Thyroid gland (tissue), 4 donors: Measurements from ENCODE around the gene SLC39A8. TPM values are rescaled to one million over a fixed set of nuclear protein-coding genes. Genes with fewer than 3 reads are reported as not detected.

Source experiments
- DNase-seq, 2 donors: peaks; one replicate each; pipeline ENCODE4 v3.0.0-alpha.2; 2019
- H3K27ac ChIP-seq, 3 donors: fragments of 200-600 bp; sonication (generic); 1 replicate in 2 of 3; 2 replicates in 1 of 3; pipeline ENCODE4 v1.5.1; 2016 to 2019; ENCODE audit warnings: mild to moderate bottlenecking in 1 of 3, moderate library complexity in 1 of 3
- H3K27me3 ChIP-seq: fragments of 200-600 bp; sonication (generic); one replicate; pipeline ENCODE4 v1.5.1; 2019
- H3K36me3 ChIP-seq, 2 donors: fragments of 200-600 bp; sonication (generic); one replicate each; pipeline ENCODE4 v1.5.1; 2016 to 2019
- H3K4me1 ChIP-seq, 2 donors: fragments of 200-600 bp; sonication (generic); one replicate each; pipeline ENCODE4 v1.5.1; 2017 to 2019
- H3K4me3 ChIP-seq, 3 donors: fragments of 200-600 bp; sonication (generic); replicated peaks in 1 of 3; 1 replicate in 2 of 3; 2 replicates in 1 of 3; pipeline ENCODE4 v1.5.1; 2016; ENCODE audit warnings: mild to moderate bottlenecking in 1 of 3
- H3K9me3 ChIP-seq: fragments of 200-600 bp; sonication (generic); one replicate; pipeline ENCODE4 v1.5.1; 2017
- POLR2A ChIP-seq, 2 donors: fragments of 450-650 bp; IDR thresholded peaks; one replicate each; pipeline ENCODE4 v1.6.1; 2017; ENCODE audit warnings: antibody characterized with exemption in 2 of 2, mild to moderate bottlenecking in 2 of 2, moderate library complexity in 1 of 2
- WGBS, 2 donors: methylation state at CpG; one replicate each; pipeline ENCODE4 v1.1.5; 2017; 5-methylcytosine and 5-hydroxymethylcytosine counted together
- intact Hi-C: fragments of 100-400 bp; cut with DNase I; formaldehyde crosslinking; loops from one replicate; pipeline ENCODE4 v1.15.1; 2023
- total RNA-seq, 4 donors: library from RNA; depleted of rRNA; stranded (reverse); fragments of >200 nt; gene quantifications; one replicate each; pipeline ENCODE4 v1.2.3, GENCODE V29; 2016
- TF ChIP-seq, protein P1 (sequence below), 6 experiments: fragments of 200-600 bp in 3 of 6; fragments of 450-650 bp in 3 of 6; sonication (generic) in 3 of 6; IDR thresholded peaks; one replicate each; pipeline ENCODE4 v1.5.1; 2016 to 2019; ENCODE audit warnings: antibody characterized with exemption in 6 of 6, mild to moderate bottlenecking in 2 of 6, inconsistent platforms in 1 of 6, moderate library complexity in 1 of 6

Gene SLC39A8
- total RNA-seq, 4 donors from 2014 or later, result 19.4 to 26.7 (median 23.9) TPM

DNA sequence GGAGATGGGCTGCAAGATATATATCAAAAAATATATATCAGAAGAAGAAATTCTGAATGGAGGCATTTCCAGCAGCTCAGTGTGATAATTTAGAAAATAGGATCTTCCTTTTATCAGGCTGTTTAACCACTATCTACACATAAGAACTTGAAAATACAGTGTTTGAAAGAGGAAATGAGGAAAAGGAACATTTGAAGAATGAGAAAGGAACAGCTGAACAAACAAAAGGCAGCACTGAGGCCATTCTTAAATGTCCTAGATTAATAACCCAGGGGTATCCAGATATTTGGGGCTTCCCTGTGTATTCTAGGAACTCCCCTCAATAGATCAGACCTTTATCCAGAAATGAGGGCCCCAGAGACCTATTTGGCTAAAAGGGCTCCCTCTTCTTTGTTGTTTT, 4.1 kb downstream of the SLC39A8 start:
- no peak for DNase-seq
- H3K9me3 ChIP-seq, result no peaks in the 10 kb centered on the region
- intact Hi-C loops, result loop anchor here (10.0 kb wide), 1 partner anchor 84 kb away; no protein-coding TSS in a partner anchor
- peaks cover 9 to 10% of the 10 kb centered on the region in 2 donors for H3K4me1 ChIP-seq
- no peaks in the 10 kb centered on the region for H3K36me3 ChIP-seq
- H3K27ac ChIP-seq, result no peak overlapping the region
- TF ChIP-seq POLR2A (IDR thresholded peaks at IDR 0.05), result no peak
- H3K27me3 ChIP-seq, result no peaks in the 10 kb centered on the region
- H3K4me3 ChIP-seq, result no peak overlapping the region

- Histone ChIP-seq H3K4me3 (no peak overlapping the region), H3K27ac (no peak overlapping the region), H3K36me3 (no peaks in the 10 kb centered on the region), H3K27me3 (no peaks in the 10 kb centered on the region), H3K9me3 (no peaks in the 10 kb centered on the region), H3K4me1 (peaks cover 7 to 8% of the 10 kb centered on the region in 2 donors)
- no peak for DNase-seq
- WGBS, 2 donors, result 94 to 96% methylated on average over 1 of the region's 1 CpG
- no peak for TF ChIP-seq POLR2A (IDR thresholded peaks at IDR 0.05)
- TF ChIP-seq, protein P1, sequence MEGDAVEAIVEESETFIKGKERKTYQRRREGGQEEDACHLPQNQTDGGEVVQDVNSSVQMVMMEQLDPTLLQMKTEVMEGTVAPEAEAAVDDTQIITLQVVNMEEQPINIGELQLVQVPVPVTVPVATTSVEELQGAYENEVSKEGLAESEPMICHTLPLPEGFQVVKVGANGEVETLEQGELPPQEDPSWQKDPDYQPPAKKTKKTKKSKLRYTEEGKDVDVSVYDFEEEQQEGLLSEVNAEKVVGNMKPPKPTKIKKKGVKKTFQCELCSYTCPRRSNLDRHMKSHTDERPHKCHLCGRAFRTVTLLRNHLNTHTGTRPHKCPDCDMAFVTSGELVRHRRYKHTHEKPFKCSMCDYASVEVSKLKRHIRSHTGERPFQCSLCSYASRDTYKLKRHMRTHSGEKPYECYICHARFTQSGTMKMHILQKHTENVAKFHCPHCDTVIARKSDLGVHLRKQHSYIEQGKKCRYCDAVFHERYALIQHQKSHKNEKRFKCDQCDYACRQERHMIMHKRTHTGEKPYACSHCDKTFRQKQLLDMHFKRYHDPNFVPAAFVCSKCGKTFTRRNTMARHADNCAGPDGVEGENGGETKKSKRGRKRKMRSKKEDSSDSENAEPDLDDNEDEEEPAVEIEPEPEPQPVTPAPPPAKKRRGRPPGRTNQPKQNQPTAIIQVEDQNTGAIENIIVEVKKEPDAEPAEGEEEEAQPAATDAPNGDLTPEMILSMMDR (IDR thresholded peaks at IDR 0.05), result no peak
- intact Hi-C loops, result no loop called here
Observed at GRCh38 chr4:102339018-102339417, 6.3 kb downstream of the SLC39A8 start.

GRCh38 chr4:102338405-102338804, 6.9 kb downstream of the SLC39A8 start:
- DNase-seq, result no peak
- 97 to 98% methylated on average over 8 of the region's 8 CpGs for WGBS, 2 donors

GRCh38 chr4:102335616-102336015, 9.7 kb downstream of the SLC39A8 start:
- Histone ChIP-seq H3K36me3 (no peaks in the 10 kb centered on the region), H3K4me3 (no peak overlapping the region), H3K27ac (no peak overlapping the region), H3K4me1 (no peaks in the 10 kb centered on the region), H3K27me3 (no peaks in the 10 kb centered on the region), H3K9me3 (no peaks in the 10 kb centered on the region)
- DNase-seq, result no peak
- TF ChIP-seq, protein P1 (IDR thresholded peaks at IDR 0.05), result no peak
- TF ChIP-seq POLR2A (IDR thresholded peaks at IDR 0.05), result no peak
- intact Hi-C loops, result no loop called here
- WGBS, 2 donors, result 95 to 96% methylated on average over 2 of the region's 2 CpGs

More at GRCh38 chr4:102338405-102338804, 6.9 kb downstream of the SLC39A8 start:
- TF ChIP-seq POLR2A (IDR thresholded peaks at IDR 0.05), result no peak
- TF ChIP-seq, protein P1 (IDR thresholded peaks at IDR 0.05), result no peak
- no peaks in the 10 kb centered on the region for H3K36me3 ChIP-seq
- H3K27ac ChIP-seq, result no peak overlapping the region
- H3K4me3 ChIP-seq, result no peak overlapping the region
- H3K27me3 ChIP-seq, result no peaks in the 10 kb centered on the region
- no peaks in the 10 kb centered on the region for H3K9me3 ChIP-seq
- peaks cover under 1 to 1% of the 10 kb centered on the region in 2 donors for H3K4me1 ChIP-seq
- intact Hi-C loops, result no loop called here

GRCh38 chr4:102334624-102335023, 10.7 kb downstream of the SLC39A8 start:
- no peaks in the 10 kb centered on the region for H3K36me3 ChIP-seq
- H3K4me3 ChIP-seq, result no peak overlapping the region
- 81 to 90% methylated on average over 2 of the region's 2 CpGs for WGBS, 2 donors
- no peak for DNase-seq
- H3K9me3 ChIP-seq, result no peaks in the 10 kb centered on the region
- TF ChIP-seq, protein P1 (IDR thresholded peaks at IDR 0.05), result no peak
- no peak for TF ChIP-seq POLR2A (IDR thresholded peaks at IDR 0.05)
- H3K27me3 ChIP-seq, result no peaks in the 10 kb centered on the region
- intact Hi-C loops, result no loop called here
- H3K4me1 ChIP-seq, result no peaks in the 10 kb centered on the region
- no peak overlapping the region for H3K27ac ChIP-seq

DNA sequence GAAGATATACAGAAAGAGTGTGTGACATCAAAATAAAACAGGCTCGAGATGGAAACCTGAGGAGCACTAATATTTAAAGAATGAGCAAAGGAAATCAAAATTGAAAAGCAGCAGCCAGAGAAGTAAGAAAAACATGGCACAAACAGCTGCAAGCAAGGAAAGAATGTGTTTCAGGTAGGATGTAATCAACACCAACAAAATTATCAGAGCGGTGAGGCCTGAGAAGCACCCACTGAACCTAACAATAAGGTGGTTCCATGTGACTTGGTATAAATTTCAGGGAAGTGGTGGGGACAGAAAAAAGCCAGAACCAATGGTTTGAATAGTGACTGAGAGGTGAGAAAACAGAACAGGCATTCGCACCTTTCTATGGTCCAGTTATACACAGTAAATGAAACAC, 11.5 kb downstream of the SLC39A8 start:
- Histone ChIP-seq H3K4me1 (no peaks in the 10 kb centered on the region), H3K27me3 (no peaks in the 10 kb centered on the region), H3K36me3 (no peaks in the 10 kb centered on the region), H3K9me3 (no peaks in the 10 kb centered on the region), H3K27ac (no peak overlapping the region), H3K4me3 (no peak overlapping the region)
- intact Hi-C loops, result no loop called here
- TF ChIP-seq, protein P1 (IDR thresholded peaks at IDR 0.05), result no peak
- no peak for TF ChIP-seq POLR2A (IDR thresholded peaks at IDR 0.05)
- 87 to 88% methylated on average over 3 of the region's 3 CpGs for WGBS, 2 donors
- no peak for DNase-seq
